Activated effector memory CD4-positive, alpha-beta T cell treated with Interleukin-2 at 50 U/mL for 16 hours (primary cell): ENCODE results near the gene CCNK.

Experiments
- DNase-seq: peaks from one replicate; pipeline ENCODE4 v3.0.0-alpha.2; 2020

Gene CCNK

DNA sequence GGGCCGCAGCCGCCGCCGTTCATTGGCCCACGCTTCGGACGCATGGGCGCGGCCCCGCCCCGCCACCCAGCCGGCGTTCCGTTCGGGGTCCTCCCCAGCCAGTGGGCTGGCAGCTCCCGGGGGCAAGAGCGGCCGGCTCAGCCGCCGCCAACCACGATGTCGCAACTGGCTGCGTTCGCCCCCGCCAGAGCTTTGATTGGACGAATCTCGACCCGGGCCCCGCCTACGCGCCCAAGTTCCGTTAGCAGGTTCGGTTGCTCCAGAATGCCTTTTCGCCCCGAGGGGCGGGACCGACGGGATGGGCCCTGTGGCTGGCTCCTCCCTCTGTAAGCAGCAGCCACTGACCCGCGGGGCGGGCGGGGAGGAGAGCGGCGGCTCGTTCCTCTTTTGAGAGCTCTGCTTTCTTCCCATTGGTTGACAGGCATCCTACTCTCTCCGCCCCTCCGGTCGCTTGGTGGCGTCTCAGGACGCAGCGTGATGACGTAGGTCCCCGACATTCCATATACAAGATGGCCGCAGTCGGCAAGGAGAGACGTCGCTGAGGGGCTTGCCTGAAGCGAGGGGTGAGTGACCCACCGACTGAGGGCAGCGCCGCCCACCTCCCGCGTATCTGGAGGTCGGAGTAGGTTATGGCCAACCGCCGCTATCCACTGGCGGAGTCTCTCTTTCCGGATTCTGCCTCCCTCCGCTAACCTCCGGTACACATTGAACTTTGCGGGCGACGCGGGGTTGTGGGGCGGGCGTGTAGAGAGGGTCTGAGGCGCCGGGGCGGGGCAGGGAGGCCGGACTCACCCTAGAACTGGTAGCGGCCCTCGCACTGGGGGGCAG lies at the start of gene CCNK:
Gene CCNK, plus strand, starts transcription at position 493 of the 828 bp plus-strand sequence. CDS start 11,269 bp downstream, outside the sequence.
- DNase-seq: peak; percentile 100

DNA sequence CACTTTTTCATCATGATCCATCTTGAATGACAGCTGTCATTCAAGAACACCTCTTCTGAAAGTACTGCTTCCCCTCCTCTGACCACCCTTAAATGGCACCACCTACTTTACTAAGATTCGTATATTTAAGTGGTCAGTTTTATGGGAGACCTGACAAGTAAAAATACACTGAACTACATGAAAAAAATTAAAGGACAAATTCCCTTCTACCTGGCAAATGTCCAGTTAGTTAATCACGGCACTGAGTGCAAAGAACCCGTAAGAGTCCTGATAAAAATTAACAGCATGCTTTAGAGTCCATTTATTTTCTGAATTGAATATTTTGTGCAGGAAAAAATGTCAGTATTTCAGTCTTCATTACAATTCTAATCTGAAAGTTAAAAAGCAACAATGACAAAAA lies 49.2 kb upstream of the CCNK start:
- no peak for DNase-seq

DNA sequence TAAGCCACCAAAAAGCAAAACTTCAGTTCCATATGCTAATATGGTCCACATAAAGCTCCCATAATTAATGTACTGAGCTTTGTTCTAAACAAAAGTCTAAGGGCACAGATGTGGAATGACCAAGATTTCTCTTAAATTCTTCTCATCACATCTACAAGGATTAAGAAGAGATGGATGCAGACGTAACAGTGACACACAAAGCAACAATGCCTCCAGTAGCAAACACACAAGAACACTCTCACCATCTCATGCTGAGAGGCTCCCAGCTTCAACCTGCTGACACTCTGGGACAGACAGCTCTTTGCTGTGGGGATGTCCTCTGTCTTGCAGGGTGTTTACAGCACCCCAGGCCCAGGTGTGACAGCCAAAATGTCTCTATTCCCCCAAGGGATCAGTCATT lies 48.7 kb upstream of the CCNK start:
- DNase-seq: no peak

DNA sequence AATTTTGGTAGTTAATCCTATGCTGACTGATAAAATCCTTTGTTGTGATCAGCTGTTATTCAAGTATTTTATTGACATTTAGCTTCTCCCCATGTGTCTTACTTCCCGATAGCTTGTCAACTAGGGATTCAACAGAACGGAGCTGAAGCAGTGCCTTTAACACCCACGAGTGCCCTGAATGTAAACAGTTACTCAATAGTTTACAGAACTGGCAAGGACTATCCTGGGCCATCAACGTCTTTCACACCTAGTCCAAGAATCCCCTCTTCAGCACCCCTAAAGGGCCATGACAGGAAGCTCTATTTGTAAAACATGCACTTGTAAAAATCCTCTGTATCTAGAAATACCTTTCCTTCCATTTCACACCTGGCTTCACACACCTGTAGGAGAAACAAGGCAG lies 45.9 kb upstream of the CCNK start:
- no peak for DNase-seq

DNA sequence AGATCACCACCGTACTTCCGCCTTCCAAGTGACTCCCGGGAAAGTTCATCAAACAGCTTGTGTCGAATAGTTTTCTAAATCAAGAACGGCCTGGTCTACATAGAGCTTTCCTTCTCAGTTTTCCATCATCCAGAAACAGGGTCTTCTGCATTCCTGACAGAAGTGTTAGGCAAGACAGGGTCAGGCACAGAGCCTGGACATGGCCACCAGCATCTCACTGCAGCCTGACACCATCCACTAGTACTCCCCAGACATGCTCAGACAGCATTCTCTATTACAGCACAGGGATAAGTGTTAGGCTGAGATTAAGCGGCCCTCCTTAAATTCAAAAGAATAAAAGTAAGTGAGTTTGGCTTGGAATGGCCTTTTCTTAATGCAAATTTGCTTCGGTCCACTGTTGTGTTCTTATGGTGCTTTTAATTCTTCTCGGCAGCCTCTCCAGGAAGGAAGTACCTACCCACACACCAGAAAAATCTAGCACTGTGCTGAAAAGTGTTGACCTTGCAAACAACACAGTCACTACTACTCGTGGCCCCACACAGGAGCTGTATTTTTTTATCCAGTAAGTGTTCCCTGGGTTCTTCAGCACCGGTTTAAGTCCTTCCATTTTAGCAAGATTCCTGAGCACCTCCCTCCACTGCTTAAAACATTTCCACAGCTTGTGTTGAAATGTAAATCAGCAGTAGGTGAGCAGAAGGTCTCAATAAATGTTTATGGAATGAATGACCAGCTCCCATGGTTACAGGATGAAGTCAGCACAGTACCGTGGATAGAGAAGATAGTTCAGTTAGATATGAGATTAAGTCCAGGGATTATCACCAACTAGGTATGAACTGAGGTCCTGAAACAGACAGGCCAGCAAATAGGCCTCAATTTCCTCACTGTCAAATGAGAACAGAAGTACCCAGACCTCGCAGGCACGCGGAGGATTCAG lies 44.7 kb upstream of the CCNK start:
- DNase-seq: no peak

DNA sequence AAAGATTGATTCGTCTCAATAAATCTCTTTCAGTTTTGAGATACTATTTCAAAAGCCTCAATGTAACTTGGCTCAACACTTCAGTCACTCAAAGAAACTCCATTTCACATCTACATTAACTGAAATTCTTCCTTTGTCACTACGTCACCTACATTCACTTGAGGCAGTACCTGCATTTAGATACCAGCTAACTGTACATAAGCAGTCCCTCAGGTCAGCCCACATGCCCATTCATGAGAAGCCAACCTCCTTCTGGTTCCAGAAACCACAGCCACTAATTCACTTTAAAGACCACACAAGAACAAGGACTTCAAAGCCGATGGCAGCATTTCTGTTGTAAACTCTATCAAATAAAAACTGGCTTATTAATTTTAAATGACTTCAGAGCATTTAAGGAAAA lies 43.5 kb upstream of the CCNK start:
- DNase-seq: no peak

DNA sequence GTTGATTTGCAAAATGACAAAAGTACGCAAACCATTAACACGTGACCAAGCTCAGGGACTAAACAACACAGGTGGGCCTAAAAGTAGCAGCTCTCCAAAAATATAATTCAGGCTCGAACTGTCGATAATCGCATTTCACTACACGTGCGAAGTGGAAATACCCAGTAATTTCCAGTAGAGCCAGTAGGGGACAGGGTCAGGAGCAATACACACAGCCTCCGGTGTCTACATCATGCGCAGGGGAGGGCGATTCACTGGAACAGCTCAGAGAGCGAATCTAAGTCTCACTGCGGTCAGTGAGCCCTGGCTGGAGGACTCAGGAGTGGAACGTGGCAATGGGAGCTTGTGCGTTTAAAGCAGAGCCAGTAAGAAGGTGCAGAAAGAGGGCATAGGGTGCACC lies 40.9 kb upstream of the CCNK start:
- no peak for DNase-seq

DNA sequence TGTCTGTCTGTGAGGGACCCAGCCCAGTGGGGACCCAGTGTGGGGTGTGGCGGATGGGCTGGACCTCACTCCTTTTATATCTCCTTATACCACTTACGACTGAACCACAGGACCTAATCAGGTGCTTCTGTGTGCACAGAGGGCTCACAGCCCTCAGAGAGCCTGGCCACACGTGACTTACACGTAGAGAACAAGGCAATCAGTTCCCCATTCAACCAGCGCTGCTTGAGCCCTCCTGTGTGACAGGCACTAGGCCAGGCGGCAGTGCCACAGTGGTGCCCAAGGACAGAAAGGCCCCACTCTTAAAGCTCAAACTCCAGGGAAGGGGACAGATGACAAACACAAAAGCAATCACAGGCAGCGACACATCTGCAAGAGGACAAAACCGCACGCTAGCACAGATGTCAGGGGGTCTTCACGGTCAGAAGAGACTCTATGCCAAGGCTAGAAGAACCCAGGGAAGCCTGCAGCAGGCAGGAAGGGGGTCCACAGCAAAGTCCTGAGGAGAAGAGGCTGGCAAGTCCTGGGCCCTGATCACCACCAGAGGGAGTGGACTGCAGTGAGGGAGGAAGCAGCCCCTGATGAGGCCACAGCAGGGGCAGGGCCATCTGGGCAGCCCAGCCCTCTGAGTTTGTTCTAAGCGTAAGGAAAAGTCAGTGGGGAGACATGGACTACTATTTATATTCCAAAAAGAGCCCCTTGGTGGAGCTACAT lies 39.9 kb upstream of the CCNK start:
- DNase-seq: no peak

DNA sequence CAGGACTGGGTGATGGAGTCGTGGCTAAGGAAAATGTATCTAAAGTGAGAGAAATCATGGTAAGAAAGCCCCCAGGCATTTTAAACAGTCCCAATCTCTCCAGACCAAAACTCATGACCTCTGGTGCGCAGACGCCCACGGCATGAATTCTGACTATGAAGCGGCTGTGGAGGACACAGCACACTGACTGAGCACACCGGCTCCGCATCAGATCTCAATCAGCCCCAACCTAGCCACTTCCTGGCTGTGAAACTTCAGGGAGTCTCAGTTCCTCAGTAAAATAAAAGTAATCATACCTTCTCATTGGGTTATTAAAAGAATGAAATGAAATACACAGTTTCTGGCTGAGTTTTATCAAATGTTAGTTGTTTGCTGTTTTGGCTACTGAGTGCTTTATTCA lies 39.3 kb upstream of the CCNK start:
- DNase-seq: no peak

DNA sequence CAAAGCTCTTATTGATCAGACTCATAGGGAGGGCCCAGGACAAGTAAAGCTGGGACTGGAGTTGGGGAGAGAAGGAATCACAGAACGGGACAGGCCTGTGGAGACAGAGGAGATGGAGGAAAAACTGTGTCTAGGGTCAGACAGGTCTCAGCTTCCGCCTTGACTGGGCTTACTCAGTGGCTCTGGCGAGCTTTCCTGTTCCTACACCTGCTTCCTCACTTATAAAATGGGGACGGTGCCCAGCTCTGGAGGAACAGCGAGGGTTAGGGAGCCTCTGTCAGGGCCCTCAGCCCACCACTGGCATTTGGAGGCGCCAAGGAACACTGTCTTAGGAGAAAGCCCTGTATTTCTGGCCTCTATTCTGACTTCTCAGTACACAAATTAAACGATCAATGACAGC lies 35.3 kb upstream of the CCNK start:
- no peak for DNase-seq

DNA sequence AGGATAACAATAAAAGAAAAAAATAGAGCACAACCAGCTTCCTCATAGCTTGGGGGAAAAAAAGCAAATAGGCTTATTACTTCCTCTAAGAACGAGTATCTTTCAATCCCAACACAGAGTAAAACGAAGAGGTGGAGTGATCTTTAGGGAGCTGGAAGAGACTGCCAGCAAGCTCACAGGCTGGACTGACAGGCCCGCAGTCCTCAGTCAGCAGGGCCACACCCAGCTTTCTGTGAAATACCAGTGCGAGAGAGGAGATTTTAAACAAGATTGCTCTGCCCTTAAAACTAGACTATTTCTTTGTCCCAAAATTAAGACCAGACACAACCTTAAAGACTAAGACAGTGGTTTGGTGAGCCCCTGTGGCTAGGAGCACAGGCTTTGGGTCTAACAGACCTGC lies 33.5 kb upstream of the CCNK start:
- DNase-seq: no peak

DNA sequence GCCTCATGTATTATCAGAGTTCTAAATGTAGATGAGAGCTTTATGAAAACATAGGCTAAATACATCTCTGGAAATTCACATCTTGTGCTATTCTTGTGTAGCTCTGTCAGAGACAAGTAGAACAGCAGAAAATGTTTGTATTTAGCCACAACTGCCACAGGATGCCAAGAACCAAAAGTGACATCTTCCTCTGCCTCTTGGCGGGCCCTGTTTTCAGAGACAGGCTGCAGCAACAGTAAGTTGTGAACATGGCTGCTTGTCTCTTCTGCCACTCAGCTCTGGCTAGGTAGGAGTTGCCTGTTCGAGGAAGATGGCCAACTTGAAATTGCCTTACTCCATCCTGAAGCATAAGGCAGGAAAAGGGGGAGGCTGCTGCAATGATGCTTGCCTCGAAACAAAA lies 30.9 kb upstream of the CCNK start:
- no peak for DNase-seq

DNA sequence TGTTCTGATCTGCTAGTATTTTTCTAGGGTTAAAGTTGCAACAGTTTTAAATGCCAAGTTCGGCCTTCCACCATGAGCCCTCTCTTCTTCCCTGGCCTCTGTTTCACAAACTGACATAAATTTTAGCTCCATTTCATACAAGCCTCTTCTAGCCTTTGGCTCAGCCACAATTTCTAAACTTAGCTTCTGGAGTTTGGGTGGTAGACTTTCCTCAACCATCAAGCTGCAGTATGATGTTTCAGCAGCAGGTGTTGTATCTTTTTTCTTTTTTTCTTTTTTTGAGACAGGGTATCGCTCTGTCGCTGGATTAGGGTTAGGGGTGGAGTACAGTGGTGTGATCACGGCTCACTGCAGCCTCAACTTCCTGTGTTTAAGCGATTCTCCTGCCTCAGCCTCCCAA lies 30.0 kb upstream of the CCNK start:
- DNase-seq: no peak

DNA sequence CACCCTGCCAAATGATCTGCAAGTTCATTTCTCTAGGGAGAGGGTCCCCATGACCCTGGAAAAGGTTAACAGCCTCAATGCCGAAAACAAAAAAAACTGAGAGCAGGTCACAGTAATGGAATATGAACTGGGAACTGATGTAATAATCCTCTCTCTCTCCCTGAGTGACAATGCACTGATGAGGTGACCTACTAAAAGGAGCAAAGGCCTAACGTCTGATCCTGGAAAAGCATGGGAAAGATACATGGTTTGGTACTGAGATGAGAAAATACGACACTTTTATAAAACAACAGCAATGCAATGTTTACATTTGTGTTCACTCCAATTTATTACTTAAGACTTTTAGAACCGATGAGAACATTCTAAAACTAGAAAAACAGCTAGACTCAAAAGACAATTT lies 28.2 kb upstream of the CCNK start:
- DNase-seq: no peak

DNA sequence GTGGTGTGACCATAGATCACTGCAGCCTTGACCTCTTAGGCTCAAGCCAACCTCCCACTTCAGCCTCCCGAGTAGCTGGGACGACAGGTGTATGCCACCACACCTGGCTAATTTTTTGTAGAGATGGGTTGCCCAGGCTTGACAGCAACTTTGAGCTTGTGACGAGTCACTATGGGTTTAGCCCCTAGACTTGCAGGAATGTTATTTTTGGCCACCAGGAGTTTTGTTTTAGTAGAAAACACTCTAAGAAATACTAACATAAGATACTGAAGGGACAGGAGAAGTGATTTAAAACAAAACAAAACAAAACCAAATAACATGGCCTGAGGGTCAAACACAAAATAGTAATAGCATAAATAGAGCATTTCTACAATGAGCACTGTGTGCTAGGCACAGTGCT lies 27.0 kb upstream of the CCNK start:
- DNase-seq: no peak

DNA sequence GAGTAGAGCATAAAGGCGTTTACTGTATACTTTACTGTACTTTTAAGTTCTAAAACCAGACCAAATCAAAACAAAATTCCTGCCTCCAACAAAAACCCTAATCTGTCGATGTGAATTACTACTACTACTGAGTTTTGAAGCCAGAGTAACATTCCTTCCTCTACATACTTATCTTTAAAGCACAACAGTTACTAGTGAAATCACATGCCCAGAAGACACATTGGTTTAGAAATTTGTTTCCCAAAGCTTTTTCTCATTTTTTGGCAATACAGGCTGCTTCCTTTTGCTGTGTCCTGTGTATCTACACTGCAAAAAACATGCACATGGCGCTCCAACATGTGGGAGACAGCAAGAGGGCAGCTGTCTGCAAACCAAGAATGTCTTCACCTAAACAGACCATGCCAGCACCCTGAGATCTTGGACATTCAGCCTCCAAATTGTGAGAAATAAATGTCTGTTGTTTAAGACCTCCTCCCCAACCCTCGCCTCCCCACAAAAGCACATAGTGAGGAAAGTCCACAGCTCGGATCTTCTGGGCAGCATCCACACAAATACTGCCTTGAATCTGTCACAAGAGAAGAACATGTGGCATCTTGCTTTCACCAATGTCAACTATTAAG lies 21.6 kb upstream of the CCNK start:
- DNase-seq: no peak

DNA sequence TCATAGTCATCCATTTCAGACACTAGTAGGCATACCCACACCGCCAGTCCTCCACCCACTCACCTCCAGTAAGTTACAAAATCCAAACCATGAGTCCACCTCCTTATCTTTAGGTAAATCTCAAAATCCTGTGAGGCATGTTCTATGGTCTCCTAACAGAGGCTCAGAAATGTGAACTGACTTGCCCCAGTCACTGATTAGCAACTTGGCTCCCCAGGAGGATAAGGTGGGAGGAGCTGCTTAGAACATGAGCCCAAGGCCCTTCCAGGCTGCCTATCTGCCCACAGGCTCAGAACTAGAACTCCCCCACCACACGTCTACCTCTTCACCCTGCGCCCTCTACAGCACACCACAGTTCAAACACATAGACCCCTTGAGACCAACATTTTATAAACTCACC lies 20.4 kb upstream of the CCNK start:
- DNase-seq: no peak

DNA sequence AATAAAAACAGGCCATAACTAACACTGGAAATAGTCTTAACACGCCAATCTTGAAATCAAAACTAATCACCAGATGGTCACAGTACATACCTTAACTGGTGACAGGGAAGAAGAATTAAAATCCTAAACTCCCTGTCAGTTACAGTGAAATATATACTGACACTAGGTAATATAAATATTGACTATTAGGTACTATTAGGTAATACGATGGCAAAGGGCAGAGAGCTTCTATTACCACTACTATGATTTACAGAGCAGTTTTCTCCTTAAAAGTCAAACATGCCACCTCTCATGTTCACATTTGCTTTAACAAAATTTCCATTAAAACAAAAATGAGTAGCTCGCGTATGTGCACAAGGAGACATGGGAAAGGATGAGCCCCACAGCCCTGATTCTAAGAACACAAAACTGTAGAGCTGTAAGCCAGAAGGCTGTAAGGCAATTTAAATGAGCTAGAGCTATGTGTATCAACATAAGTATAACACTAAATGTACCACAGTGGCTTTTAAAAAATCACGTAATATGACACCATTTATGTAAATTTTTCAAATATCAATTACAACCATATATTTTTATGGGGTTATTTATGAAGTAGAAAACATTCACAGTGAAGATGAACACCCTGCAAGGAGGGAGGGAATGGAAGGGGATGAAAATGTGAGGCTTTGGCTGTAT lies 19.7 kb upstream of the CCNK start:
- DNase-seq: no peak

DNA sequence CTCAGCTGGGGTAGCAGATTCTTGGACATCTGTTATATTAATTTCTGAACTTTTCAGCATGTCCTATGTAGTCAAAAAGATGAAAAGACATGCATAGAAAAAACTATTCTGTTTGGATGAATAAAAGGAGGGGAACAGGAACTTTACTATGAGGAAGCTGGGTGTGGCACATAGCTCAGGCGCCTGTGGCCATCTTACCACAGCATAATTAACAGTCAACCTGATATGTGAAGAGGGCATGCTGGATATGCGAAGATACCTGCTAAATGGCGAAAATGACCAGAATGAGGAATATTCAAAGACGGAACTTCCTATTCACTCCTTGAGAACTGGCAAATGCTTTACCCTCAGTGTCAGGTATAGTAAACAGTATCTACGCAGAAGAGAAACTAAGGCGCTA lies 19.0 kb upstream of the CCNK start:
- no peak for DNase-seq

DNA sequence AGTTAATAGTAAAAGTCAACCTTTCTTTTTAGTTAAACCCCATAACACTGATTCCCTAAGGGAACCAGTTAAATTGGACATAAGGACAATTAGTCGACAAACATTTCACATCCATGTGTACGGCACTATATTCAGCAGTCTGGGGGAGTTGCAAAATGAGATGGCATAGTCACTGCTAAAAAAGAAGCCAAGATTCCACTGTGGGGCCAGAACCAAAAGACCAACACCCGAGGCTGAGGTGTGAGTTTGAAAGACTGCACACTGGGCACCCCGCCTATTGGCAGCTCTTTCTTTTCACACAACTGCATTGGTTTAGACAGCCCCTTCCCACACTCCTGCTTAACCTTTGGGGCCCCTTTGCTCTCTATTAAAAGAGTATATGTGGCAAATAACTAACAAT lies 17.2 kb upstream of the CCNK start:
- DNase-seq: no peak

DNA sequence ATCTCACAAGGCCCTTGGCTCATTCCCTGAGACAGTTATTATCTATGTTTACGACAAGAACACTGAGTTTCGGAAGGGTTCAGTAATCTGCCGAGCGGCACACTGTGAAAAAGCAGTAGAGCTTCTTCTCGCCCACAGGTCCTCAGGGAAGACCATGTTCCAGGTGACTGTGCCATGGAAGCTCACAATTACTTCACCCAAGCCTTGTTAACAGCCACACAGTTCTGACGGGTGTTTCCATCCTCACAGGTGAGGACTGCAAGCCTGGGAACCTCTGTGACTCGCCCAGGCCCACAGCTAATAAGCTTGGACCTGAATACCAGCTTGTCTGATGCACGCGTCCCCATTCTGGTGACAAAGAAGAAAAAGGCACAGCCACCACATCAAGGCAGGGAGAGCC lies 15.9 kb upstream of the CCNK start:
- no peak for DNase-seq

DNA sequence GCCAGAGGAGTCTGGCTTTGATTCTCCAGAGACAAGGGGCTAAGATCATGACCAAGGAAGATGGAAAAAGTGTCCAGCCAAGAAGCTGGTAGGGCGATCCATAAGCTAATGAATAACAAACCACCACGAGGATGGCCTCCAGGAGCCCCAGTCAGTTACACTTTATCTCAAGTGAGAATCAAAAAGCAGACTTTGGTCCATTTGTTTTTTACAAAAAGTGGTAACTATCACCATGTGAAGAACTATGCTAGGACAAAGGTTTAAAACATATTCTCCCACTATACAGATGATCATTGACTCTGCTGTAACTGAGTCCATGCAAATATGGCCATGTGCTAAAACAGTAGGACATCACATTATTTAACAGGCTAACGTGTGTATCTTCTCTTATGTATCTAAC lies 14.5 kb upstream of the CCNK start:
- DNase-seq: no peak
